Loucy (cell line): ENCODE measurements around the gene ADAMTS13.

Source experiments
- H2AFZ ChIP-seq: fragments of 200-600 bp; sonication (generic); 2 replicates; pipeline ENCODE4 v1.6.0; 2016; ENCODE audit warnings: antibody characterized with exemption, mild to moderate bottlenecking, low read length, moderate library complexity
- H3F3A ChIP-seq: fragments of 200-600 bp; 2 replicates; pipeline ENCODE4 v1.6.0; 2016; ENCODE audit warnings: antibody characterized with exemption, low read depth, mild to moderate bottlenecking
- H3K27me3 ChIP-seq: fragments of 200-600 bp; sonication (generic); 2 replicates; pipeline ENCODE4 v1.6.1; 2014; ENCODE audit warnings: low read length, mild to moderate bottlenecking; ENCODE audit not compliant: insufficient read depth, poor library complexity, severe bottlenecking
- H3K36me3 ChIP-seq: fragments of 200-600 bp; sonication (generic); 2 replicates; pipeline ENCODE4 v1.6.1; 2016; ENCODE audit warnings: low read length; ENCODE audit not compliant: insufficient read depth
- H3K4me1 ChIP-seq: fragments of 200-600 bp; sonication (generic); 2 replicates; pipeline ENCODE4 v1.5.1; 2014; ENCODE audit warnings: low read length, mild to moderate bottlenecking; ENCODE audit not compliant: insufficient read depth, poor library complexity, severe bottlenecking
- H3K4me2 ChIP-seq: fragments of 200-600 bp; sonication (generic); 2 replicates; pipeline ENCODE4 v1.6.0; 2014; ENCODE audit warnings: antibody characterized with exemption, low read length, low read depth, mild to moderate bottlenecking; ENCODE audit not compliant: poor library complexity, severe bottlenecking
- H3K4me3 ChIP-seq: fragments of 200-600 bp; sonication (generic); 2 replicates; pipeline ENCODE4 v1.5.1; 2014; ENCODE audit warnings: low read length, mild to moderate bottlenecking, mixed read lengths; ENCODE audit not compliant: poor library complexity, severe bottlenecking
- H3K79me2 ChIP-seq: fragments of 200-600 bp; sonication (generic); 2 replicates; pipeline ENCODE4 v1.6.1; 2014; ENCODE audit warnings: low read length; ENCODE audit not compliant: insufficient read depth
- H3K9ac ChIP-seq: fragments of 200-600 bp; sonication (generic); 2 replicates; pipeline ENCODE4 v1.6.0; 2014; ENCODE audit warnings: mild to moderate bottlenecking, low read depth, low read length, moderate library complexity; ENCODE audit not compliant: poor library complexity, severe bottlenecking
- H3K9me2 ChIP-seq: fragments of 200-600 bp; sonication (generic); replicated peaks from 2 replicates; pipeline ENCODE4 v1.6.1; 2016; ENCODE audit warnings: low read depth, low read length, mixed read lengths
- H3K9me3 ChIP-seq: fragments of 200-600 bp; sonication (generic); 2 replicates; pipeline ENCODE4 v1.6.1; 2014; ENCODE audit warnings: mild to moderate bottlenecking, antibody characterized with exemption, low read length, low read depth; ENCODE audit not compliant: insufficient read depth
- H4K20me1 ChIP-seq: fragments of 200-600 bp; sonication (generic); 2 replicates; pipeline ENCODE4 v1.6.0; 2014; ENCODE audit warnings: antibody characterized with exemption, low read length, mild to moderate bottlenecking; ENCODE audit not compliant: insufficient read depth, poor library complexity, severe bottlenecking
- CTCF ChIP-seq: fragments of 200-600 bp; sonication (generic); conservative IDR thresholded peaks from 2 replicates; pipeline ENCODE4 v1.5.1; 2014; ENCODE audit warnings: mild to moderate bottlenecking, antibody characterized with exemption, low read length
- EZH2phosphoT487 ChIP-seq: fragments of 200-600 bp; IDR thresholded peaks from 2 replicates; pipeline ENCODE4 v1.6.1; 2018; ENCODE audit warnings: antibody characterized with exemption, mild to moderate bottlenecking, moderate library complexity, borderline replicate concordance

Gene ADAMTS13

GRCh38 chr9:133441571-133441970, 19.4 kb downstream of the ADAMTS13 start:
- no peak overlapping the region for H3K4me2 ChIP-seq
- no peaks in the 10 kb centered on the region for H3K36me3 ChIP-seq
- H3K79me2 ChIP-seq, result no peaks in the 10 kb centered on the region
- no peaks in the 10 kb centered on the region for H4K20me1 ChIP-seq
- H3K9me3 ChIP-seq, result no peaks in the 10 kb centered on the region
- no peak overlapping the region for H2AFZ ChIP-seq
- H3K4me3 ChIP-seq, result no peak overlapping the region
- no peaks in the 10 kb centered on the region for H3K9me2 ChIP-seq
- H3K4me1 ChIP-seq, result peaks cover 6% of the 10 kb centered on the region
- H3K27me3 ChIP-seq, result no peaks in the 10 kb centered on the region
- no peaks in the 10 kb centered on the region for H3F3A ChIP-seq
- H3K9ac ChIP-seq, result peak overlapping the region; percentile 27
- TF ChIP-seq CTCF (no peak), EZH2phosphoT487 (no peak)

GRCh38 chr9:133443248-133443647, 21.1 kb downstream of the ADAMTS13 start:
- Histone ChIP-seq H3K9ac (no peak overlapping the region), H2AFZ (no peak overlapping the region), H3K4me1 (peaks cover 6% of the 10 kb centered on the region), H3K27me3 (no peaks in the 10 kb centered on the region), H3K36me3 (no peaks in the 10 kb centered on the region), H4K20me1 (no peaks in the 10 kb centered on the region), H3F3A (no peaks in the 10 kb centered on the region), H3K4me3 (no peak overlapping the region), H3K9me2 (no peaks in the 10 kb centered on the region), H3K4me2 (no peak overlapping the region), H3K9me3 (no peaks in the 10 kb centered on the region), H3K79me2 (no peaks in the 10 kb centered on the region)
- TF ChIP-seq CTCF, result no peak
- TF ChIP-seq EZH2phosphoT487, result no peak

- H3K9me2 ChIP-seq, result no peaks in the 10 kb centered on the region
- TF ChIP-seq CTCF (no peak), EZH2phosphoT487 (no peak)
- no peak overlapping the region for H2AFZ ChIP-seq
- no peaks in the 10 kb centered on the region for H3K36me3 ChIP-seq
- no peaks in the 10 kb centered on the region for H3K27me3 ChIP-seq
- no peaks in the 10 kb centered on the region for H3F3A ChIP-seq
- no peak overlapping the region for H3K9ac ChIP-seq
- H3K4me2 ChIP-seq, result no peak overlapping the region
- no peaks in the 10 kb centered on the region for H3K9me3 ChIP-seq
- no peaks in the 10 kb centered on the region for H3K79me2 ChIP-seq
- no peak overlapping the region for H3K4me3 ChIP-seq
- peaks cover 6% of the 10 kb centered on the region for H3K4me1 ChIP-seq
- no peaks in the 10 kb centered on the region for H4K20me1 ChIP-seq
Observed at GRCh38 chr9:133443982-133444381, 21.8 kb downstream of the ADAMTS13 start.
